SIG-M5 (cell line): ENCODE measurements around the gene DESI1.
"Not testable (repeated sequence)": the region's sequence is repeated elsewhere in the genome, so short reads cannot be mapped to it uniquely, and the experiment has no call there.

Experiments used
- DNase-seq: peaks from one replicate; lab custom pipeline; 2025; lab: John Stamatoyannopoulos, UW

The DESI1 gene

DNA sequence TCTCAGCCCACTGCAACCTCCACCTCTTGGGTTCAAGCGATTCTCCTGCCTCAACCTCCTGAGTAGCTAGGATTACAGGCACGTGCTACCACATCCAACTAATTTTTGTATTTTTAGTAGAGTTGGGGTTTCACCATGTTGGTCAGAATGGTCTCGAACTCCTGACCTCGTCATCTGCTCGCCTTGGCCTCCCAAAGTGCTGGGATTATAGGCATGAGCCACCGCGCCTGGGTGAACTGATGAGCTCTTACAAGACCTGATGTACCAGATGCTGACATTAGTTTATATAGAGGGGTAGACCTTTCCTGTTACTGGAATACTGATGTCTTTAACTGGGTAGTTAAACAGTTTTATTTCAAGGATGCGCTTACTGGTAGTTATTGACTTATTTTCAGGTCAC lies 13.8 kb upstream of the DESI1 start:
- DNase-seq = not testable (repeated sequence)

DNA sequence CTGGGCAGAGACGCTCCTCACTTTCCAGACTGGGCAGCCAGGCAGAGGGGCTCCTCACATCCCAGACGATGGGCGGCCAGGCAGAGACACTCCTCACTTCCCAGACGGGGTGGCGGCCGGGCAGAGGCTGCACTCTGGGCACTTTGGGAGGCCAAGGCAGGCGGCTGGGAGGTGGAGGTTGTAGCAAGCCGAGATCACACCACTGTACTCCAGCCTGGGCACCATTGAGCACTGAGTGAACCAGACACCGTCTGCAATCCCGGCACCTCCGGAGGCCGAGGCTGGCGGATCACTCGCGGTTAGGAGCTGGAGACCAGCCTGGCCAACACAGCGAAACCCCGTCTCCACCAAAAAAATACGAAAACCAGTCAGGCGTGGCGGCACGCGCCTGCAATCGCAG lies 10.8 kb upstream of the DESI1 start:
- DNase-seq = not testable (repeated sequence)

DNA sequence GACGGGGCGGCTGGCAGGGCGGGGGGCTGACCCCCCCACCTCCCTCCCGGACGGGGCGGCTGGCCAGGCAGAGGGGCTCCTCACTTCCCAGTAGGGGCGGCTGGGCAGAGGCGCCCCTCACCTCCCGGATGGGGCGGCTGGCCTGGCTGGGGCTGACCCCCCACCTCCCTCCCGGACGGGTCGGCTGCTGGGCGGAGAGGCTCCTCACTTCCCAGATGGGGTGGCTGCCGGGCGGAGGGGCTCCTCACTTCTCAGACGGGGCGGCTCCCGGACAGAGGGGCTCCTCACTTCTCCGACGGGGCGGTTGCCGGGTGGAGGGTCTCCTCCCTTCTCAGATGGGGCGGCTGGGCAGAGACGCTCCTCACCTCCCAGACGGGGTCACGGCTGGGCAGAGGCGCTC lies 10.3 kb upstream of the DESI1 start:
- not testable (repeated sequence) for DNase-seq

DNA sequence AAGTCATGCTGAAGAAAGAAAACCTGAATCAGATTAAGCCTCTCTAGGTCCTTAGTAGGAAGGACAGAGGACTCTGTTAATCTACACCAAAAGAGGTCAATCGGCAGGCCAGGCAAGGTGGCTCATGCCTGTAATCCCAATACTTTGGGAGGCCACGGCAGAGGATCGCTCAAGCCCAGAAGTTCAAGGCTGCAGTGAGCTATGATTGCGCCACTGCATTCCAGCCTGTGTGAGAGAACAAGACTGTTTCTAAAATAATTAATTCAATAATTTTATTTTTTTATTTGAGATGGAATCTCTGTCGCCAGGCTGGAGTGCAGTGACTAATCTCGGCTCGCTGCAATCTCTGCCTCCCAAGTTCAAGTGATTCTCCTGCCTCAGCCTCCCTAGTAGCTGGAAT lies 4.7 kb upstream of the DESI1 start:
- DNase-seq = no peak

DNA sequence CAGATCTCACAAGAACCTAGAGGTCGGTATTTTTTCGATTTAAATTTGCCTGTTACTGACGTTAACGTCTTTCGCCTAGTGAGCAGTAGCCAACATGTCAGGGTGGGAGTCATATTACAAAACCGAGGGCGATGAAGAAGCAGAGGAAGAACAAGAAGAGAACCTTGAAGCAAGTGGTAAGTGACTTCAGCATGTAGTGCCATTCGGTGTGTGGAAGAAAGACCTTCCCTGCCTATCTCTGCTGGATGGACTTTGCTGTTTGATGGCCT lies 1.0 kb upstream of the DESI1 start:
- DNase-seq = no peak

DNA sequence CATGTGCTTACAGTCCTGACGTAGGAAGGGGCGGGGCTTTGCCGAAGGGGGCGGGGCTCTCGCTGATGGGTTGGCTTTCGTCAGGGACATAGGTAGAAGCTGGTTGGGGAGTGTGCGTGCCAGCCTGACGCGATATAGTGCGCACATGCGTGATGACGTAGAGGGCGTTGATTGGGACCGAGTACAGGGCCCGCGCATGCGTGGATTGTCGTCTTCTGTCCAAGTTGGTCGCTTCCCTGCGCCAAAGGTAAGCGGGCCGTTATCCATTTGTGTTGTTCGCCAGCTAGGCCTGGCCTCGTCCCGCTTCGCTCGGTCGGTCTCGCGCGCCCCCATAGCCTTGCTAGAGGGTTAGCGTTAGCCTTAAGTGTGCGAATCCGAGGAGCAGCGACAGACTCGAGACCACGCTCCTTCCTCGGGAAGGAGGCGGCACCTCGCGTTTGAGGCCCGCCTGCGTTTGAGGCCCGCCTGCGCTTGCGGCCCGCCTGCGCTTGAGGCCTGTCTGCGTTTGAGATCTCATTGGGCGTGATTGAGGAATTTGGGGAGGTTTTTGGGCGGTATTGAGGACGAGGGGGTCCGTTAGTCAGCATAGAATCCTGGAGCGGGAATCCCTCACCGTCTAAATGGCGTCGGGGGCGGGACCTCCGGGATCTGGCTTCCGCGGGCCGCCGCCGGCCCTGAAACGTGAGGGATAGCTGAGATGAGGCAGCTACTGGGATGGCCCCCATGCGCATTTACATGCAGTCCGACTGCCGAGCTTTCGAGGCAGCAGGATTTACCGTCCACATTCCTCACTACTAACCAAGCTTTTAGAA lies 462 bp upstream of the DESI1 start, which contains the start of gene XRCC6:
XRCC6 (plus strand) TSS at position 197 of the 812 bp plus-strand sequence. CDS start 710 bp downstream, outside the sequence.
- DNase-seq = peak; percentile 90

DNA sequence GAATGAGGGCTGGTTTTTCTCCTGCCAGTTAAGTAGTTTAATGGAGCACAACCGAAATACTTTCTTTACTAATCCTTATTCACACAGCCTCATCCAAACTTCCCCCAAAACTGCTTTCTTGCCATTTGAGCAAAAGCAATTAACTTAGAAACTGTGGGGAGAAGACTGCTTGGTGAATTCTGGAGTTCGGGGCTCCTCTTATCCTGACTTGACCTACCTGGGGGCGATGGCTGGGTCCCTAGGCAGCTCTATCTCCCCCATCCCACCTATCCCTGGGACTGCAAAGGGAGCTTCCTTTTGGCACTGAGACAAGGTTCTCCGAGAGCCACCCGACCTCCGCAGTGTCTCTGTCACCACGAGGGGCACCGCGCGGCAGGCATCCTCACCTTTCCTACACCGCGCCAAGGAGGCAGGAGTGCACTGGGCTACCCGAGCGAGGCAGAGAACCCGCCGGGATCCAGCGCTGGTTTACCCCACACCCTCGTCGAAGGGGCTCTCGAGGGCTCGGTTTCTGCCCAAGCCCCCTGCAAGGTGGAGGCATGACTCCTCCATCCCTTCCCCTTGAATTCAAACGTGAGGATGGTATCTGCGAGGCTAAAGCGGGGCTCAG lies 759 bp downstream of the DESI1 start:
- DNase-seq = no peak

DNA sequence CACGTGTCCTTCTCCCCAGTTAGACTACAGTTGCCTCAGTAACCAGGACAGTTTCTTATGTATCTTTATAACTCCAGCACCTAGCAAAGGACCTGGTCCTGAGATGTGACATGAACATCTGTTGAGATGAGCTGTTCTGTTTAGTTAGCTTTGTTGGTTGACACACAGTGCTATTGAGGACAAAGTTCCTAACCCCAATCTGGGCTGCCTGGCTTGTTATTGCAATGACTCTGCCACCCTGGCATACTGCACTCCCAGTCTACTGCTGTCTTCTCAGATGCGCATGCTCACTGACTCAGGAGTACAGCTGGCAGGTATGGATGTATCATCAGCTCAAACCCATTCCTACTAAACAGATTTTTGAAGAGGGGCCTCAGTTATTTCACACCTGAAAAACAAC lies 7.4 kb downstream of the DESI1 start:
- DNase-seq = no peak

DNA sequence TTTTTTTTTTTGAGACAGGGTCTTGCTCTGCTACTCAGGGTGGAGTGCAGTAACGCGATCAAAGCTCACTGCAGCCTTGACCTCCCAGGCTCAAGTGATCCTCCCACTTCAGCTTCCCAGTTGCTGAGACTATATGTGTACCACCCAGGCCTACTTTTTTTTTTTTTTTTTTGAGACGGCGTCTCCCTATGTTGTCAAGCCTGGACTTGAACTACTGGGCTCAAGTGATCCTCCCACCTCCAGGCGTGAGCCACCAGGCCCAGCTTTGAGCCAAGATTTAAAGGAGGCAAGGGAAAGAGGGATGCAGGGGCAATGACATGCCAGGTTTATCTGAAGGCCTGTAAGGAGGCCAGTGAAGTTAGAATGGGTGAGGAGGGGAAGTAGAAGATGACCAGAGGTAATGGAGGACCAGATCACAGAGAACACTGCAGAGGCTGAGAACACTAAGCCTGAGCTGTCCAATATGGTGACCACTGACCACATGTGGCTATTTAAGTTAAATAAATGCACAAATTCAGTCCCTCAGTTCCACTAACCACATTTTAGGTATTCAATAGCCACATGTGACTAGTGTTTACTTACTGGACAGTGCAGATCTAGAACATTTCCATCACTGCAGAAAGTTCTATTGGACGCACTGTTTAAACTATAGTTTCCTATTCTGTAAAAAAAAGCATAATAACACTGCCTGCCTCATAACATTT lies 8.1 kb downstream of the DESI1 start:
- DNase-seq = no peak

DNA sequence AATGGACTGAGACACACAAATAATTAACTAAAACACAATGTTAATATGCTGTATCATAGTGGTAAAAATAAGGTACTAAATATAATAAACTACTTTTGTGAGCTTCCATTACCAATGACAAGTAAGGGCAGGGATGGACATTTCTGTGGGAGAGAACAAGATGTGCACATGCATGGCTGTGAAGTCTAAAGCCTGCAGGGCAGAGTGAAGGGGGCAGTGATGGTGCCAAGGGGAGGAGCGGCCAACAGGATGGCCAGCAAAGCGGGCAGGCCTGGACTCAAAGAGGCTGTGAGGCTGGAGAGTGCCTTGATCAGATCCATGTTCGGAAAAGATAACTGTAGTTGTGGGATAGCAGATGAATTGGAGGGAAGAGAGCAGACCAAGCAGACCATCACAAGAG lies 12.5 kb downstream of the DESI1 start:
- DNase-seq = no peak

DNA sequence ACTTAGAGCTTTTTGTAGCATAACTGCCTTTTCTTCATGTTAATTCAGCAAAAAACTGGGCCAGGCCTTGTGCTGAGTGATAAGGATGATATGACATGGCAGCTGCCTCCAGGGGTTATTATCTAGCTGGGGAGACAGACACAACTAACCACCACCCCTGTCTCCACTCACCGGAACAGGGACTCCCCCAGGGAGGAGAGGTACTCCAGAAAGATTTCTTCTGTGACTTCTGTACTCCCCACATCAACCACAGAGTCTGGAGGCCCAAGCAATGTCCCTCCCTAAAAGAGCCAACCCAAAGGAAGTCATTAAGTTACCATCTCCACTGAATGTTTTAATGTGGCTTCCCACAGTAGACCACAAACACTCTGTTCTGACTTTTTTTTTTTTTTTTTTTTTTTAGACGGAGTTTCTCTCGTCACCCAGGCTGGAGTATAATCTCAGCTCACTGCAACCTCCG lies 16.9 kb downstream of the DESI1 start:
- no peak for DNase-seq

DNA sequence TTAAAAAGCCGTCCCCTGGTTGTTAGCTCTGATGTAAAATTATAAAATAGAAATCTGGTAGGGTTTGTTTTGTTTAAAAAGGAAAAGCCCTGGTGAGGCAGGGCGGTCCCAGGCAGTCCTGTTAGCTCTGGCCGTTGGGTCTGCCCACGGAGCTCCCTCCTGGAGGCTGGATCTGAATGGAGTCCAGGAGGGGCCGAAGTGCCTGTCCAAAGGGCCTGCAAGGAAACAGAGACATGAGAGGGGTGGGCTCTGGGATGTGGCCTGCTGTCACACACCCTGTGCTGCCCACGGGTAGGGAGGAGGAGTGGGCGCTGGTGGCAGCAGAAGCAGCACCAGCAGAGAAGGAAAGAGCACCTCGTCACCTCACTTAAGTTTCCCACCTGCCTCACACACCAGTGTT lies 19.9 kb downstream of the DESI1 start:
- DNase-seq = no peak

DNA sequence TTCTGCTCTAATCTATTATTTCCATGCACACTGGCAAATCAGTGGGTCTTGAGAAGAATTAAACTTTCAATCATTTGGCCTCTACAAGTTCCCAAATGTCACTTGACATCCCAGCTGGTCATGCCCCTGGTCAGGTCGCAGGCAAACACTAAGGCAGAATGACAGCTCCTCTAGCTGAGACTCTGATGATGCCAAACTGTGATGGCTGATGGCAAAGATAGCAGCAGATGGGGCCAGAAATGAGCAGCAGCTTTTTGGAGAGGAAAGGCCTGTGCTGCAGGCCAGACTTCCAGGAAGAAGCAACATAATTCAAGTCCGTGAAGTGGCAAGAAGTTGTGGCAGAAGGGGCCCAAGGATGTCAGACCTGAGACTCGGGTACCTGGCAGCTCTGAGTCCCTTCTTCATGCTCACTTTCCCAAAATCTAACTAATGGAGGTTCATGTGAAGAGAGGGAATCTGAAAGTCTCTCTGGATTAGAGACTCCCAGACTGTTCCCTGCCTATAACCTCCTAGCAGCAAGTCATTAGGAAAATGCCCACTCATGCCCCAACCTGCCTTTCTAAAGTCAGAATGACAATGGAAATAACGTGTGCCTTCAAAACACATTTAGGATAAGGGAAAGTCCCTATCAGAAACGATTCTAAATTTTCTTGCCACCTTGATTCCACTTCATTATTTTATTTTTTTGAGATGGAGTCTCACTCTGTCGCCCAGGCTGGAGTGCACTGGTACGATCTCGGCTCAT lies 21.8 kb downstream of the DESI1 start:
- DNase-seq = no peak

DNA sequence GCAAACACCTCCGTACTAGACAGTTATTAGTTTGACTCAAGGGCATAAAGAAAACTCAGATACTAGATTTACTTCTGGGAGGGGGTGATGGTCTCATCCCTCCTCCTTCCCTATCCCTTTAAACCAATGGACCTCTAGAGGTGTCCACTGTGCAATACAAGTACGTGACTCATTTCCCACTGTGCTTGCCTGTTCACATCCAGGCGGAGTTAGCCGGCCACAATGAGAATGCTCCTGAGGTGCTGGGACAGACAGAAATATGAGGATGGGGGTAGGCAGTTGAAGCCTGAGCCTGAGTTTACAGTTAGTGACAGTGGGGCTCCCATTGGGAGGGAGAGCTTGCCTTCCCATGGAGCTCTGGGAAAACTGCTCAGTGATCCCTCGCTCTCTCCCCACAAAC lies 22.8 kb downstream of the DESI1 start:
- DNase-seq = no peak

DNA sequence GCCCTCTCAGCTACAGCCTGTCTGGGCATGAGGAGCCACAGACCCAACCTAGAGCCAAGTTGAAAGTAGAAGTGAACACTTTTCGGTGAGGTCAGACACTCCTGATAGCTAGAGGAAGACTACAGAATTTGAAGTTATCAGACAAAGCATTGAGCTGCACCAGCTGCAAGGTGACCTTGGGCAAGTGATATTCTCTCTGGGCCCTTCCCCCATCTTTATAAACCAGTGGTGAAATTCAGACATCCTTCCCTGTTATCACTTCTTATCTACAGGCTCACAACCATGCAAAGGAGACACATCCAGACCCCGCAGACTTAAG lies 23.2 kb downstream of the DESI1 start:
- no peak for DNase-seq

DNA sequence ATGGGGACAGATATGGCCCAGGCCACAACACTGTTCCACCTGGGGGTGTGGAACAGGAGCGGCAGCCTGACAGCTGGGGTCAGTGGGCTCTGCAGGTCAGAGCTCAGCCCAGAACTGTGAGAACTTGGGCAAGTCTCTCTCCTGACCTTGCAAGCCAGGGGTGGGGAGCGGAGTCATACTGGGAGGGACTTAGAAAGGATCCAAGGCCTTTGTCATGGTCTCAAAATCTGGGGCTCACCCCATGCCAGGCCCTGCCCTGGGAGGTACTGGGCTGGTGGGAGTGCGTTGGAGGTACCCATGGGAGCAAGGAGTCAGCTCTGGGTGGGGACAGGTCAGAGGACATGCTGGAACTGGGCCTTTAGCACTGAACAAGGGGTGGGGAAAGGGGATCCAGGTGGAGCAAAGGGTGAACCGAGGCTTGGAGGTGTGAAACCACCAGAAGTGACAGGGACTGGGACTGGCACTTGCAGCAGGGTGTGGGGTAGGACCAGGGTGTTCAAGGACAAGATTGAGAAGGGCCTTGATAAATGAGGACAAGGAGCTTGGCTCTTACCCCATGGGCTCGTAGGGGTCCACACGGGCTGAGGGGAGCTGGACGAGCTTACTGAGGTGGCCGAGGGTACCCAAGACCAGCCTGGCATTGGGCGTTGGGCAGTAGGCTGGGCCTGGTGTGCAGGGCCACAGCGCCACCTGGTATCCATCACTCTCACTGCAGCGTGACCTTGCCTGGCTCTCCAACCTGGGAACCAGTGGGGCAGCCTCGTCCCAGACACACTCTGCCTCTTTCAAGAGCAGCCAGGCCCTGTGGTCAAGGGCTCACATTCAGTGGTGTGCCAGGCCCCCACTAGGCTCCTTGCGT lies 23.8 kb downstream of the DESI1 start:
- no peak for DNase-seq

DNA sequence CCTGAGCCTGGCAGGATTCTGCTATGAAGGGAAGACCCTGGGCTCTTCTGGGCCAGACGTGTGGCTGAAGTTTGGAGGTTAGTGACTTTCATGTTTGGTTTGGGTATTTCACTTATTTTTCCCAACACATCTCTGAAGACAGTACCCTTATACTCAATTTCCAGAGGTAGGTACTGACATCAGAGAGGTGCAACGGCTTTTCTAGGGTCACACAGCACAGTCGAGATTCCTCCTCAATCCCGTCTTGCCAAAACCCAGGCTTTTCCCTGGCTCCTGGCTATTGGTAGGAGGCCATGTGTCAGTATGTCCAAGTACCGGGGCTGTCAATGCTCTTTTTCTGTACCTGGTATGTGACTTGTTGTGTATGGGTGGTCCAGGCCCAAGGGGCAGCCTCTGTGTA lies 25.1 kb downstream of the DESI1 start:
- no peak for DNase-seq

DNA sequence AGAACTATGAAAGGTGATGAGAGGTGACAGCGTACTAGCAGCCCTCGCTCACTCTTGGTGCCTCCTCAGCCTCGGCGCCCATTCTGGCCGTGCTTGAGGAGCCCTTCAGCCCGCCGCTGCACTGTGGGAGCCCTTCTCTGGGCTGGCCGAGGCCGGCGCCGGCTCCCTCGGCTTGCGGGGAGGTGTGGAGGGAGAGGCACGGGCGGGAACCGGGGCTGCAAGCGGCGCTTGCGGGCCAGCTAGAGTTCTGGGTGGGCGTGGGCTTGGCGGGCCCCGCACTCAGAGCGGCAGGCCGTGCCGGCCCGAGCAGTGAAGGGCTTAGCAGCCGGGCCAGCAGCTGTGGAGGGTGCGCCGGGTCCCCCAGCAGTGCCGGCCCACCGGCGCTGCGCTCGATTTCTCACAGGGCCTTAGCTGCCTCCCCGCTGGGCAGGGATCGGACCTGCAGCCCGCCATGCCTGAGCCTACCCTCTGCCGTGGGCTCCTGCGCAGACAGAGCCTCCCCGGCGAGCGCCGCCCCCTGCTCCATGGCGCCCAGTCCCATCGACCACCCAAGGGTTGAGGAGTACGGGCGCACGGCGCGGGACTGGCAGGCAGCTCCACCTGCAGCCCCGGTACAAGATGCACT lies 27.4 kb downstream of the DESI1 start:
- not testable (repeated sequence) for DNase-seq

DNA sequence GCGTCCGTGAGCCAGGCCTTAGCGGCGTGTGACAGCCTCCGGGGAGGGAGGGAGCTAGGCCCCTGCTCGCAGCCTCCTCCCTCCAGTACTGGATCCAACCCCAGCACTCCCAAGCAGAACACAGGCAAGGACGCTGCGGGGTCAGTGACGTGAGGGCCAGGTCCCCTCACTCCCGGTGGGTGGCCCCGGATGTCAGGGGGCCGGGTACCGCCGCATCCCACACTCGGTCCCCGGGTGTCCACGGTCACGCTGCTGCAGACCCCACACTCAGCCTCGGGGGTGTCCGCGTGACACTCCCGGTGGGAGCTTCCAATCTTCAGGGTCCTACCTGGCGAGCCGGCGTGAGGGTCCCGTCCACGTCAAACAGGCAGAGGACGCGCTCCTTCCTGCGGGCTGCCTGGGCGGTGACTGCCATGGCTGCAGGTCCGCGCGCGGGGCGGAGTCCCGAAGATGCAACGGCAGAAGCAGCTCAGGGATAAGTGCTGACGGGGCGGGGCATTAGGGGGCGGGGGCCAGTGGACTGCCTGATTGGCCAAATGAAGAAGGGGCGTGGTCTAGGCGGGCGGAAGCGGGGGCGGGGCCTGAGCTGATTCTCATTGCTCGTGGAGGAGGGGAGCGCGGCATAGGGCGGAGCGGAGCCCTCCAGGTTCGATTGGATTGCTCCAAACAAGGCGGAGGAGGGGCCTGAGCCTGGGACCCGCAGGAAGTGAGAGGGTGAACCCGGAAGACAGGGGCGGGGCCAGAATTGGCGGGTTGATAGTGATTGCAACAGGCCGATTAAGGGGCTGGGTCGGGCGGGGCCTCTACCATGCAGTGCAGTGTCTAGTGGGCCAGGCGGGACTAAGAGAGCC lies 31.2 kb downstream of the DESI1 start, which contains the start of gene PMM1:
PMM1 (minus strand) TSS at position 450 of the 851 bp plus-strand sequence; CDS start at position 415, 35 bp downstream.
- peak; percentile 90 for DNase-seq

DNA sequence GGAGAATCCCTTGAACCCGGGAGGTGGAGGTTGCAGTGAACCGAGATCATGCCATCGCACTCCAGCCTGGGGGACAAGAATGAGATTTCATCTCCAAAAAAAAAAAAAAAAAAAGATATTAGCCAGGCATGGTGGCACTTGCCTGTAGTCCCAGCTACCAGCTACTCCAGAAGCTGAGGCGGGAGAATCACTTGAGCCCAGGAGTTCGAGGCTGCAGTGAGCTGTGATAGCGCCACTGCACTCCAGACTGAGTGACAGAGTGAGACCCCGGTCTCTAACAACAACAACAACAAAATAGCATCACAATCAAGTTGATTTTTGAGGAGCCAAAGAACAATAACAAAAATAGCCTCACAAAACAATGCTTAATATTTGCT lies 33.5 kb downstream of the DESI1 start:
- DNase-seq = no peak
